NK-92 (cell line): ENCODE measurements around the gene GNA15.

Experiments
- DNase-seq: peaks from one replicate; lab custom pipeline; 2025; ENCODE audit not compliant: unreplicated experiment; lab: John Stamatoyannopoulos, UW

GNA15 gene

DNA sequence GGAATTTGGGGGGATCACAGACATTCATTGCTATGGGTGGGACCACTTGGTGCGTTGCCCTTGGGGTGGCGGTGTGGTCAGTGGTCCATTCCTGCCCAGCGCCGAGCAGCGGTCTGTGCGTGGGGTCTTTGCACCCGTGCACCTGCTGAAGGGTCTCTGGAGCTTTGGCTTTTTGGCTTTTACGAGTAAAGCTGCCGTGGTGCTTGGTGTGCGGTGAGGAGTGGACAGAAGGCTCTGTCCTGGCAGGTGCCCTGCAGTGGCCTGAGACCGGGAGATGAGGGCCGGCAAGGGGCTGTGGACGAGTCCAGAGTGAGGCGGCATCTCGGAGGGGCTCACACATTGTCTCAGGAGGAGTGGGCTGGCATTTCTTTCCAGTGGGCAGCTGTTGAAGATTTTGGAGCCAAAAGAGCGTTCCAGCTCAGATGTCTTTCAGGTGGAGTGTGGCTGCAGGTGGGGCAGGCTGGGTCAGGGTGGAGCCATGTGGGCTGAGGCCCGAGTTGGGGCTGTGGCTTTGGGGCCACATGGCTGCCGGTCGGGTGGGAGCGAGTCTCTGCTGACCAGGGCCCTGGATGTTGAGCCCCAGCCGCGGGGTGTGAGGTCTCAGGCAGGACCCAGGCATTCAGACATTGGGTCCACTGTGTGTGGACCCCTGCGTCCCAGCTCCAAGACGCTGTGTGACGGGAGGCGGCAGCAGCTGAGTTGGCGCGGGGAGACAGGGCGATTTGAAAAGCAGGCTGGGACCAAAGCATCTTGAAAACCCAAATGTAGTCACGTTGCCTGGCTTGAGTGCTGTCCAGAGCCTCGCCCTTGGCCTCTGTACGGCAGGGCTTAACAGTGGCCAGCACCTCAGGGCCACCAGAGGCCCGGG, 30.0 kb upstream of the GNA15 start:
- DNase-seq = no peak

DNA sequence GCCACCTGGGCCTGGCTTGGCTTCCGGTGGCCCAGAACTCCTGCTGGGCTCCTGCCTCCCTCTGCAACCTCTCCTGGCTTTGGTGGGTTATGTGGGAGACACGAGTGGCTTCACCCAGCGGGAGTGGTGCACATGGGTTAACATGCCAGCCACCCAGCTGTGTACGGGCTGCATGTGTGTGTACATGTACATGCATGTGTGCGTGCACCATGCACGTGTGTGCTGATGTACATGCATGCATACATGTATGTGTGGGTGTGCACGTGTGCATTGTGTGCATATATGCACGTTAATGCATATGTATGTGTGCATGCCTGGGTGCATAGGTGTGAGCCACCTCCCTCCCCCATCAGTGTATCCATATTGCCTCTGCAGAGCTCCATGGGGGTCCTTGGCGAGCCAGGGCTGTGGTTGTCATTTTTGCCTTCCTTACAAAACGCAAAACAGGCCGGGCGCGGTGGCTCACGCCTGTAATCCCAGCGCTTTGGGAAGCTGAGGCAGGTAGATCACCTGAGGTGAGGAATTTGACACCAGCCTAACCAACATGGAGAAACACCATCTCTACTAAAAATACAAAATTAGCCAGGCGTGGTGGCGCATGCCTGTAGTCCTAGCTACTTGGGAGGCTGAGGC, 29.2 kb upstream of the GNA15 start:
- no peak for DNase-seq

DNA sequence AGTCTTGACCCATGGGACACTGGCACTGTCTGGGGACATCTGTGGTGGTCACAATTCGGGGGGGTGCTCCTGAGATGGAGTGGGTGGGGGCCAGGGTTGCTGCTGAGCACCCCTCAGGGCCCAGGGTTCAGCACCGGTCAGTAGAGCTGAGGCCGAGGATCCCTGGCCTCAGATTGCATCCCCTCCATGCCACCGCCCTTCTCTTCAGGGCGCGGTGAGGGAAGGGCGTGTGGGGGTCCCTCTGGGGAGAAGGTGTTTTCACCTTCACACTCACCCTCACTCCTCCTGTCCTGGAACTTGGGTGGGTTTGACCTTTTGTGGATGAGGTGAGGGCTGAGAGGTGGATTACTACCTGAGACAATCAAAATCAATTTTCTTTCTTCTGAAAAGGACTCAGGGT, 28.2 kb upstream of the GNA15 start:
- no peak for DNase-seq

DNA sequence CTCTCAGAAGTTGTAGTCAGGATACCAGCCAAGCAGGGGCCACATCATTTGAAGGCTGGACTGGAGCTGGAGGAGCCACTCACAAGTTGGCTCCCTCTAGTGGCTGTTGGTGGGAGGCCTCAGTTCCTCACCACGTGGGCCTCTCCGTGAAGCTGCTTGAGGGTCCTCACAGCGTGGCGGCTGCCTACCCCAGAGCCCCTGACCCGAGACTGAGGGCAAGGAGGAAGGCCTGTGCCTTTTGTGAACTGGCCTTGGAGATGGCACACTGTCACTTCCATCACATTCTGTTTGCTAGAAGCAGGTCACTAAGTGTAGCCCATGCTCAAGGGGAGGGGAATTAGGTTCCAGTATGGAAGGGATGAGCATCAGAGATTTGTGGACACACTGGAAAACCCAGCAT, 27.1 kb upstream of the GNA15 start:
- no peak for DNase-seq

DNA sequence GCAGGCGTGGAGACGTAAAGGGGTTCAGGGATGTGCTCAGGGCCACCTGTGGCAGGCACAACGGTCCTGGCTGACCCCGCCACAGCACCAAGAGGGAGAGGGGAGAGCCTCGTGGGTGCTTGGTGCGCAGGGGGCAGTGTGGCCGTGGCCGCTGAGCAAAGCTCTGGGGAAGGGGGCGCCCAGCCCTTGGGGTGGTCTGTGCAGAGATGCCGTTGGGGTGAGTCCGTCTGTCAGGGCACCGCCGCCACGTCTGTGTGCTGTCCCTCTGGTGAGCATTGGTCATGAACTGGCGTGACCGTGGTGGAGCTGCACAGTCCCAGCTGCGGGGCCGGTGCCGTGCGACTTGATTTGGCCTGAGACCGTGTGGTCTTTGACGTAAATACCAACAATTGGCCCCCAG, 26.3 kb upstream of the GNA15 start:
- no peak for DNase-seq

- no peak for DNase-seq
These were observed 25.6 kb upstream of the GNA15 start for GRCh38 chr19:3110126-3110825.

GRCh38 chr19:3111586-3112247, 24.1 kb upstream of the GNA15 start:
- DNase-seq = no peak

- no peak for DNase-seq
These were observed 23.3 kb upstream of the GNA15 start for GRCh38 chr19:3112375-3113099.

- no peak for DNase-seq
These were observed 22.5 kb upstream of the GNA15 start for GRCh38 chr19:3113100-3114017.

GRCh38 chr19:3114018-3114726, 21.7 kb upstream of the GNA15 start:
- DNase-seq = no peak

DNA sequence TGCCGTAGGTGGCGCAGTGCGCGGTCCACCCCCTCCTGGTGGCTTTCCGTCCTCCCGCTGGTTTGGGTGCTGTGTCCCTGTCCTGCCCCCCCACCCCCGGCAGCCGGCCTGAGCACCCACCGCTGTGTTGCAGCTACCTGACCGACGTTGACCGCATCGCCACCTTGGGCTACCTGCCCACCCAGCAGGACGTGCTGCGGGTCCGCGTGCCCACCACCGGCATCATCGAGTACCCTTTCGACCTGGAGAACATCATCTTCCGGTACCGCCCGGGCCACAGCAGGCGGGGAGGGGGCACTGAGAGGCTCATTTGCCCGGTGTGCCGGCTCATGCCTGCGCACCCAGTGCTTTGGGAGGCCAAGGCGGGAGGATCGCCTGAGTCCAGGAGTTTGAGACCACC, 21.0 kb upstream of the GNA15 start:
- no peak for DNase-seq

DNA sequence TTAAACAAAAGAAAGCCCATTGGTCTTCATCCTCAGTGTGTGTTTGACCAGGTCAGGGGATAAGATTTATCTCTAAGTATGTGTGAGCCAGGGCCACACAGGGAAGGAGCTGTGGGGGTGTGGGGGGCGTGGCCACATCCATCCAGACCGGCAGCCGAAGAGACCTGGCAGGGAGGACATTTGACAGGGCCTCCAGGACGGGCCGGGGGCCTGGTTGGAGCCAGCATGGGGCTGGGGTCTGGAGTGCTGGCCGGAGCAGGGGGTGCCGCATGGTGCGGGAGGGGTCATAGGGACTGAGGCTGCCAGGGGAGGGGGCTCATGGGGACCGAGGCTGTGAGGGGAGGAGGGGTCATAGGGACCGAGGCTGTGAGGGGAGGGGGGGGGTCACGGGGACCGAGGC, 20.4 kb upstream of the GNA15 start:
- DNase-seq = no peak

DNA sequence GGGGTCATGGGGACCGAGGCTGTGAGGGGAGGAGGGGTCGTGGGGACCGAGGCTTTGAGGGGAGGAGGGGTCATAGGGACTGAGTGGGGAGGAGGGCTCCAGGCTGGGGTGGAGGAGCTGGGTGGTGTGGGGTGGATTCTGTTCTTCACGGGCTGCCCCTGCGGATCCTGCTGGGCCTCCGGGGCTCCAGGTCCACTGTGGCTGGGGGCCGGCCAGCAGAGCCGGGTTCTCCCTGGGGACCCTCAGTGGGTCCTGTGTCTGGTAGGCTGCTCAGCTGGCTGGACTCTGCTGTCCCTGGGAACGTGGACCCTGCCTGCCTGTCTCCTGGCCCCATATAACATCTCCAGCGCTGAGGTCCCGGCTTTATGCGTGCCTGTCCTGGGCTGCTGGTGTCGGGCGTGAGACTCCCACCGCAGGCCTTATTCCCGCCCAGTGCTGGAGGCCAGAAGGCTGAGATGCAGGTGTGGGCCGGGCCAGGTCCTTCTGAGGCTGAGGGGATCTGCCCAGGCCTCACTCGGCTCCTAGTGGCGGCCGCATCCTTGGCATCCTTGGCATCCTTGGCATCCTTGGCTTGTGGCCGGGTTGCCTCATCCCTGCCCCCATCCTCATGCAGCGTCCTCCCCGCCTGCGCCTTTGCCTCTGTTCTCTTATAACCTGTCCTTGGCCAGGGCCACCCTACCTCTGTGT, 19.8 kb upstream of the GNA15 start:
- no peak for DNase-seq

GRCh38 chr19:3116621-3117020, 19.2 kb upstream of the GNA15 start:
- no peak for DNase-seq

- DNase-seq = no peak
These were observed 18.1 kb upstream of the GNA15 start for GRCh38 chr19:3117716-3118115.

DNA sequence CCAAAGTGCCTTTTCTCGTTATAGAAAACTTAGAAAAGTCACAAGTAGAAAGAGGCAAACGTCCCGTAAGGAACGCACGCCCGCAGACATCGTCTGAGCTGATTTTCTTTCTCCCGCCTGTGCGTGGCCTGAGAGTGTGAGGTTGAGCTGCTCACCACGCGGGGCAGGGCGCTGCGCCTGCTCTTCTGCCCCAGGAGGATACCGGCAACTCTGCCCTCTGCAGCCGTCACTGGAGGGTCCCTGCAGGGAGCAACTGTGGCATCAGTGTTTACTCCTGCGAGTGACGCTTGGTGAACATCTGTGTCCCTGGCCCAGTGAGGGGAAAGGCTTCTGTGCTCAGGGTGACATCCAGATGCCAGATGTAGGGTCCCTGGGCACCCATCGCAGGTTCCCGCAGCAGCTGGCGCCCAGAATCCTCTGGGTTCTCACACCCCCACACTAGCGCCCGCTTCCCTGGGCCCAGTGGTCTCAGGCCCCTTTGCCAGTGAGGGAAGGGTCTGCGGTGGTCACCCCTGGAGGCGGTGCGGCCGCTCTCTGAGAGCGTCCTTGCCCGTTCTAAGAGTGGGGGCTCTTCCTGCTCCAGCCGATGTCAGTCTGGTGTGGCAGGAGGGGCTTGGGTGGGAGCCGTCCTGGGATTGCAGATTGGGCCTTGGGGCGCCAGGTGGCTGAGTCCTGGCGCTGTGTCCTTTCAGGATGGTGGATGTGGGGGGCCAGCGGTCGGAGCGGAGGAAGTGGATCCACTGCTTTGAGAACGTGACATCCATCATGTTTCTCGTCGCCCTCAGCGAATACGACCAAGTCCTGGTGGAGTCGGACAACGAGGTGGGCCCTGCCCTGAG, 17.4 kb upstream of the GNA15 start:
- DNase-seq = no peak

DNA sequence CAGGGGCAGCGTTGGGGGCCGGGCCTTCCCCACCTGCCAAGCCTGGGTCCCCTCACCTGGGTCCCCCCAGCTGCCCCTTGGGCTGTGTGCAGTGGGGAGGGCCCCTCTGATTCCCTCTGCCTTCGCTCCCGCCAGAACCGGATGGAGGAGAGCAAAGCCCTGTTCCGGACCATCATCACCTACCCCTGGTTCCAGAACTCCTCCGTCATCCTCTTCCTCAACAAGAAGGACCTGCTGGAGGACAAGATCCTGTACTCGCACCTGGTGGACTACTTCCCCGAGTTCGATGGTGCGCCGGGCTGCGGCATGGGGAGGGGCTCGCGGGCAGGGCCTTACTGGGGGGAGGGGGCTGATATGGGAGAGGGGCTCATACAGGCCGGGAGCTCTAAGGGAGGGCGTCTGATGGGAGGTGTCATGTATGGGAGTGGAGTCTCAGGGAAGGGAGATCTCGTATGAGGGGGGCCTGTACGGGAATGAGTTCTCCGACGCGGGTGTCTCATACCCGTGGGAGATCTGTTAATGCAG, 16.7 kb upstream of the GNA15 start:
- DNase-seq = no peak
